MCF 10A (cell line): Measurements from ENCODE around the gene ZNF827. TPM values are rescaled to one million over a fixed set of nuclear protein-coding genes. Genes with fewer than 3 reads are reported as not detected.

Experiments used
- BruUV-seq: library from RNA; stranded (reverse); fragments of 400-500 nt; replicated peaks from 2 replicates; lab custom pipeline; 2021; lab: Mats Ljungman, UMichigan
- CTCF ChIA-PET: fragments of 300-600 bp; sonication (Branson Sonifier 250); formaldehyde crosslinking; extraction: SDS; loops from one replicate; lab custom pipeline; 2021; ENCODE audit warnings: antibody characterized with exemption, inconsistent platforms; lab: Yijun Ruan, JAX
- POLR2A ChIA-PET: fragments of 300-600, 350-650 bp; sonication (Branson Sonifier 250); formaldehyde crosslinking; extraction: SDS; loops from one replicate; lab custom pipeline; 2020; ENCODE audit warnings: antibody characterized with exemption, inconsistent platforms; lab: Yijun Ruan, JAX
- DNase-seq: peaks from one replicate; pipeline ENCODE4 v3.0.0-alpha.2; 2018; ENCODE audit not compliant: unreplicated experiment
- H3K27ac Mint-ChIP-seq: one replicate; pipeline ENCODE4 v1.8.0; 2022; ENCODE audit warnings: mild to moderate bottlenecking, low read depth, mixed read lengths; ENCODE audit not compliant: unreplicated experiment
- H3K27me3 Mint-ChIP-seq: one replicate; pipeline ENCODE4 v1.8.0; 2022; ENCODE audit warnings: mixed read lengths; ENCODE audit not compliant: insufficient read depth, unreplicated experiment
- H3K36me3 Mint-ChIP-seq: one replicate; pipeline ENCODE4 v1.8.0; 2022; ENCODE audit warnings: mild to moderate bottlenecking, moderate library complexity, mixed read lengths; ENCODE audit not compliant: insufficient read depth, unreplicated experiment
- H3K4me1 Mint-ChIP-seq: one replicate; pipeline ENCODE4 v1.8.0; 2022; ENCODE audit warnings: mixed read lengths; ENCODE audit not compliant: insufficient read depth, unreplicated experiment
- H3K4me3 Mint-ChIP-seq: one replicate; pipeline ENCODE4 v1.8.0; 2022; ENCODE audit warnings: mild to moderate bottlenecking, moderate library complexity, mixed read lengths; ENCODE audit not compliant: unreplicated experiment
- H3K9me3 Mint-ChIP-seq: one replicate; pipeline ENCODE4 v1.8.0; 2022; ENCODE audit warnings: mixed read lengths; ENCODE audit not compliant: unreplicated experiment
- intact Hi-C: fragments of 100-400 bp; cut with micrococcal nuclease; formaldehyde crosslinking; loops from 2 replicates; pipeline ENCODE4 v1.14.1; 2022
- total RNA-seq: library from RNA; stranded (reverse); gene quantifications from 2 replicates; pipeline ENCODE4 v1.2.3, GENCODE V29; 2022
- TF ChIP-seq, protein P1 (sequence below): fragments of 200-600 bp; IDR thresholded peaks from one replicate; pipeline ENCODE4 v1.8.0; 2022; ENCODE audit warnings: antibody characterized with exemption, mild to moderate bottlenecking; ENCODE audit not compliant: unreplicated experiment

Gene ZNF827
- total RNA-seq, 1 experiment from 2014 or later: 11.3 TPM

GRCh38 chr4:145825255-145825654 lies 113.4 kb downstream of the ZNF827 start:
- ChIA-PET POLR2A (no interaction called here), CTCF (interaction anchor here (0.6 to 0.8 kb wide), 3 partner anchors 9 to 1367 kb away, joined by 3 to 5 read pairs (median 4); no protein-coding TSS in a partner anchor)
- no peak for DNase-seq
- BruUV-seq: no TSS peak
- Mint-ChIP-seq H3K4me3 (no peak overlapping the region), H3K36me3 (peaks cover 12% of the 10 kb centered on the region), H3K4me1 (no peaks in the 10 kb centered on the region), H3K9me3 (no peaks in the 10 kb centered on the region), H3K27ac (no peak overlapping the region), H3K27me3 (no peaks in the 10 kb centered on the region)
- intact Hi-C loops: no loop called here
- TF ChIP-seq, protein P1, sequence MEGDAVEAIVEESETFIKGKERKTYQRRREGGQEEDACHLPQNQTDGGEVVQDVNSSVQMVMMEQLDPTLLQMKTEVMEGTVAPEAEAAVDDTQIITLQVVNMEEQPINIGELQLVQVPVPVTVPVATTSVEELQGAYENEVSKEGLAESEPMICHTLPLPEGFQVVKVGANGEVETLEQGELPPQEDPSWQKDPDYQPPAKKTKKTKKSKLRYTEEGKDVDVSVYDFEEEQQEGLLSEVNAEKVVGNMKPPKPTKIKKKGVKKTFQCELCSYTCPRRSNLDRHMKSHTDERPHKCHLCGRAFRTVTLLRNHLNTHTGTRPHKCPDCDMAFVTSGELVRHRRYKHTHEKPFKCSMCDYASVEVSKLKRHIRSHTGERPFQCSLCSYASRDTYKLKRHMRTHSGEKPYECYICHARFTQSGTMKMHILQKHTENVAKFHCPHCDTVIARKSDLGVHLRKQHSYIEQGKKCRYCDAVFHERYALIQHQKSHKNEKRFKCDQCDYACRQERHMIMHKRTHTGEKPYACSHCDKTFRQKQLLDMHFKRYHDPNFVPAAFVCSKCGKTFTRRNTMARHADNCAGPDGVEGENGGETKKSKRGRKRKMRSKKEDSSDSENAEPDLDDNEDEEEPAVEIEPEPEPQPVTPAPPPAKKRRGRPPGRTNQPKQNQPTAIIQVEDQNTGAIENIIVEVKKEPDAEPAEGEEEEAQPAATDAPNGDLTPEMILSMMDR: no peak

- H3K4me1 Mint-ChIP-seq: no peaks in the 10 kb centered on the region
- CTCF ChIA-PET: no interaction called here
- no TSS peak for BruUV-seq
Measured at GRCh38 chr4:145824463-145824862, 114.2 kb downstream of the ZNF827 start.

GRCh38 chr4:145823743-145824142 lies 114.9 kb downstream of the ZNF827 start:
- no peak overlapping the region for H3K4me3 Mint-ChIP-seq
- BruUV-seq: no TSS peak
- no peak for DNase-seq
- no peaks in the 10 kb centered on the region for H3K9me3 Mint-ChIP-seq
- no peak overlapping the region for H3K27ac Mint-ChIP-seq
- CTCF ChIA-PET: interaction anchor here (1.7 kb wide), 1 partner anchor 214 kb away, joined by 6 read pairs; no protein-coding TSS in a partner anchor
- H3K27me3 Mint-ChIP-seq: no peaks in the 10 kb centered on the region
- no peaks in the 10 kb centered on the region for H3K4me1 Mint-ChIP-seq
- intact Hi-C loops: no loop called here
- TF ChIP-seq, protein P1: no peak
- POLR2A ChIA-PET: no interaction called here
- H3K36me3 Mint-ChIP-seq: peaks cover 12% of the 10 kb centered on the region

More at GRCh38 chr4:145824463-145824862, 114.2 kb downstream of the ZNF827 start:
- Mint-ChIP-seq H3K27me3 (no peaks in the 10 kb centered on the region), H3K27ac (no peak overlapping the region), H3K36me3 (peaks cover 12% of the 10 kb centered on the region), H3K9me3 (no peaks in the 10 kb centered on the region), H3K4me3 (no peak overlapping the region)
- POLR2A ChIA-PET: no interaction called here
- intact Hi-C loops: no loop called here
- TF ChIP-seq, protein P1: no peak
- no peak for DNase-seq

GRCh38 chr4:145822581-145822980 lies 116.0 kb downstream of the ZNF827 start:
- BruUV-seq: no TSS peak
- TF ChIP-seq, protein P1: no peak
- no peaks in the 10 kb centered on the region for H3K27me3 Mint-ChIP-seq

More at GRCh38 chr4:145822581-145822980, 116.0 kb downstream of the ZNF827 start:
- H3K4me3 Mint-ChIP-seq: no peak overlapping the region
- intact Hi-C loops: no loop called here
- H3K27ac Mint-ChIP-seq: no peak overlapping the region
- POLR2A ChIA-PET: interaction anchor here (0.6 kb wide), 1 partner anchor 8 kb away, joined by 3 read pairs; no protein-coding TSS in a partner anchor
- H3K36me3 Mint-ChIP-seq: peaks cover 12% of the 10 kb centered on the region
- no peaks in the 10 kb centered on the region for H3K4me1 Mint-ChIP-seq
- no peak for DNase-seq
- CTCF ChIA-PET: interaction anchor here (0.6 to 1.7 kb wide), 2 partner anchors 99 to 212 kb away, joined by 3 to 6 read pairs; no protein-coding TSS in a partner anchor
- no peaks in the 10 kb centered on the region for H3K9me3 Mint-ChIP-seq
